ENCODE measurements around the gene LSG1. TPM values are rescaled to one million over a fixed set of nuclear protein-coding genes. Genes with fewer than 3 reads are reported as not detected.

LSG1 gene
- total RNA-seq, 1 experiment from 2014 or later = 81.3 TPM

DNA sequence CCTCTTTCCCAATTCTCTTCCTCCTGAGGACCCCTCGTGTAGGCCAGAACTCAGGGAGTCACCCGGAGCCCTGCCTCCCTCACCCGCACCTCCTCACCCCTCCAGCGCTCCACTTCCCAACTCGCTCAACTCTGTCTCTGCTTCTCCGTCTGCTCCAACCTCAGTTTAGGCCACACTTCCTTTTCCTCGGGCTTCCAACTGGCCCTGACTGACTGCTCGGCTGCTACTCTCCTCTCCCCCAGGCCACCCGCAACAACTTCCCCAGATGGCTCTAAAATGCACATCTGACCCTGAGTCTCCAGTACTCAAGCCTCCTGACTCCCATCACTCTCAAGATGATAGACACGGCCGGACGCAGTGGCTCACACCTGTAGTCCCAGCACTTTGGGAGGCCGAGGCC lies 62.4 kb downstream of the LSG1 start:
- no peak overlapping the region for H3K27ac ChIP-seq (ENCODE audit: low read depth, low read length, poor library complexity, severe bottlenecking)
- TF ChIP-seq, protein P1, sequence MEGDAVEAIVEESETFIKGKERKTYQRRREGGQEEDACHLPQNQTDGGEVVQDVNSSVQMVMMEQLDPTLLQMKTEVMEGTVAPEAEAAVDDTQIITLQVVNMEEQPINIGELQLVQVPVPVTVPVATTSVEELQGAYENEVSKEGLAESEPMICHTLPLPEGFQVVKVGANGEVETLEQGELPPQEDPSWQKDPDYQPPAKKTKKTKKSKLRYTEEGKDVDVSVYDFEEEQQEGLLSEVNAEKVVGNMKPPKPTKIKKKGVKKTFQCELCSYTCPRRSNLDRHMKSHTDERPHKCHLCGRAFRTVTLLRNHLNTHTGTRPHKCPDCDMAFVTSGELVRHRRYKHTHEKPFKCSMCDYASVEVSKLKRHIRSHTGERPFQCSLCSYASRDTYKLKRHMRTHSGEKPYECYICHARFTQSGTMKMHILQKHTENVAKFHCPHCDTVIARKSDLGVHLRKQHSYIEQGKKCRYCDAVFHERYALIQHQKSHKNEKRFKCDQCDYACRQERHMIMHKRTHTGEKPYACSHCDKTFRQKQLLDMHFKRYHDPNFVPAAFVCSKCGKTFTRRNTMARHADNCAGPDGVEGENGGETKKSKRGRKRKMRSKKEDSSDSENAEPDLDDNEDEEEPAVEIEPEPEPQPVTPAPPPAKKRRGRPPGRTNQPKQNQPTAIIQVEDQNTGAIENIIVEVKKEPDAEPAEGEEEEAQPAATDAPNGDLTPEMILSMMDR (conservative IDR thresholded peaks at IDR 0.05; ENCODE audit: low read depth, low read length) = no peak
- no peak for TF ChIP-seq EZH2 (IDR thresholded peaks at IDR 0.05; ENCODE audit: borderline replicate concordance, low read depth, low read length, poor library complexity, severe bottlenecking)
- BruUV-seq (replicated peaks) = no TSS peak
- DNase-seq (ENCODE audit: low spot score) = no peak
- no peaks in the 10 kb centered on the region for H3K27me3 ChIP-seq (replicated peaks; ENCODE audit: insufficient read depth, low read depth, low read length, poor library complexity)
- H3K36me3 ChIP-seq (ENCODE audit: insufficient read depth, low read length, poor library complexity, severe bottlenecking) = no peaks in the 10 kb centered on the region
- intact Hi-C loops (cut with micrococcal nuclease; ENCODE audit: unreplicated experiment) = no loop called here
- ChIA-PET POLR2A (ENCODE audit: low non-redundant PET) (no interaction called here), CTCF (no interaction called here)
- no peaks in the 10 kb centered on the region for H3K9me3 ChIP-seq (ENCODE audit: low read depth, low read length, poor library complexity, severe bottlenecking)
- no peaks in the 10 kb centered on the region for H3K4me1 ChIP-seq (ENCODE audit: insufficient read depth, low read length, poor library complexity, severe bottlenecking)
- H3K4me3 ChIP-seq (ENCODE audit: low read depth, low read length, poor library complexity, severe bottlenecking) = no peak overlapping the region

DNA sequence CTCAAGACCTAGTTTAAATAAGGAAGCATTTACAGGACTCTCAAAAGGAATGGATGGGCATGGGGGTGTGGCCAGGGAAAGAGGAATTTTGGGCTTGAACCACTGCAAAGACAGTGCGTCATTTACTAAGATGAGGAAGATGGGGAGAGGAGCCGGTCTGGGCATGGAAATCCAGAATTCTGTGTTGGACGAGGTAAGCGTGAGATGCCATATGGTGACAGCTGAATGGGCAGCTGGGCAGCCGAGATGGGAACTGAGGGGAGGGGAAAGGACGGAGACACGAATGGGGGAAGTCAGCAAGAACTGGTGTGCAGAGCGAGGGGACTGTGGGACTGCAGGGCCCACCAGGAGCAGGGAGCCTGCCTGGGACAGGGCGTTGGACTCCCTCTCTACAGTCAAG lies 63.0 kb downstream of the LSG1 start:
- Histone ChIP-seq H3K4me3 (ENCODE audit: low read depth, low read length, poor library complexity, severe bottlenecking) (no peak overlapping the region), H3K9me3 (ENCODE audit: low read depth, low read length, poor library complexity, severe bottlenecking) (no peaks in the 10 kb centered on the region), H3K36me3 (ENCODE audit: insufficient read depth, low read length, poor library complexity, severe bottlenecking) (no peaks in the 10 kb centered on the region), H3K4me1 (ENCODE audit: insufficient read depth, low read length, poor library complexity, severe bottlenecking) (no peaks in the 10 kb centered on the region), H3K27me3 (replicated peaks; ENCODE audit: insufficient read depth, low read depth, low read length, poor library complexity) (no peaks in the 10 kb centered on the region), H3K27ac (ENCODE audit: low read depth, low read length, poor library complexity, severe bottlenecking) (no peak overlapping the region)
- no peak for DNase-seq (ENCODE audit: low spot score)
- BruUV-seq (replicated peaks) = no TSS peak
- intact Hi-C loops (cut with micrococcal nuclease; ENCODE audit: unreplicated experiment) = no loop called here
- CTCF ChIA-PET = no interaction called here
- TF ChIP-seq, protein P1 (conservative IDR thresholded peaks at IDR 0.05; ENCODE audit: low read depth, low read length) = no peak
- no peak for TF ChIP-seq EZH2 (IDR thresholded peaks at IDR 0.05; ENCODE audit: borderline replicate concordance, low read depth, low read length, poor library complexity, severe bottlenecking)
- POLR2A ChIA-PET (ENCODE audit: low non-redundant PET) = no interaction called here

DNA sequence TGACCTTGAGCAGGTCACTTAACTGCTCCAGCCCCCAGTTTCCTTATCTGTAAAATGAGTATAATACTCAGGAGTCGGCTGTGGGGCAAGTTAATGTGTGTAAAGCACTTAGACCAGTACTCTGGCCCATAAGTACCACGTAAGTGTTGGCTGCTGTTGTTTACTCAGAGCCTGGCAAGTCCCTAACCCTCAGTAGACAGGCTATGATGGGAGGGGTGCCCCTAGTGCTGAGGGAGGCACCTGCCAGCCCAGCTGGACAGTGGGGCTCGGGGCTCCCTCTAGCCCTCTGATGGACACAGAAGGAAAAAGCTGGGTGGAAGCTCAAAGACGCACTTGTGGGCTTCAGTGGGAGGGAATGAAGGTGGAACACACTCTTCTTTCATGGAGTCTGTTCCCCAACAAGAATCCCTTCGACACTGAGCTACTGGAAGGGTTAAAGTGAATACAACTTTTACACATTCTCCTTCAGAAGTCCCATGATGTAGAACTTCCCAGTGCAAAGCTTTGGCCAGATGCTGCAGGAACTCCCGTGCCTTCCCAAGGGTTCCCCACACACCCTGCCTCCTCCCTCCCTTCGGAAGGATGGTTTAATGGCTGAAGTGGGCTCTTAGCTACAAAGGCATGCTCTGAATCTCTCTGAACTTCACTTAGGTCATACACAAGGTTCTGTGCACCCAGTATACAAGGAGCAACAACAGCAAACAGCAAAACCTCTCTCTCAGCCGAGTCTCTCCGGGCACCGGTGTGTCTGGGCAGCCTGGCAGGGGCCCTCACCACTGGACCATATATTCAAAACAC lies 64.2 kb downstream of the LSG1 start:
- intact Hi-C loops (cut with micrococcal nuclease; ENCODE audit: unreplicated experiment) = no loop called here
- CTCF ChIA-PET = no interaction called here
- DNase-seq (ENCODE audit: low spot score) = no peak
- no peak overlapping the region for H3K27ac ChIP-seq (ENCODE audit: low read depth, low read length, poor library complexity, severe bottlenecking)
- POLR2A ChIA-PET (ENCODE audit: low non-redundant PET) = no interaction called here
- TF ChIP-seq, protein P1 (conservative IDR thresholded peaks at IDR 0.05; ENCODE audit: low read depth, low read length) = no peak
- TF ChIP-seq EZH2 (IDR thresholded peaks at IDR 0.05; ENCODE audit: borderline replicate concordance, low read depth, low read length, poor library complexity, severe bottlenecking) = no peak
- H3K27me3 ChIP-seq (replicated peaks; ENCODE audit: insufficient read depth, low read depth, low read length, poor library complexity) = no peaks in the 10 kb centered on the region
- H3K4me1 ChIP-seq (ENCODE audit: insufficient read depth, low read length, poor library complexity, severe bottlenecking) = no peaks in the 10 kb centered on the region
- no peaks in the 10 kb centered on the region for H3K36me3 ChIP-seq (ENCODE audit: insufficient read depth, low read length, poor library complexity, severe bottlenecking)
- no peak overlapping the region for H3K4me3 ChIP-seq (ENCODE audit: low read depth, low read length, poor library complexity, severe bottlenecking)
- no TSS peak for BruUV-seq (replicated peaks)
- H3K9me3 ChIP-seq (ENCODE audit: low read depth, low read length, poor library complexity, severe bottlenecking) = no peaks in the 10 kb centered on the region
